NCI-H748 (cell line): ENCODE results near the gene ZNF365.
"Not testable (repeated sequence)": the region's sequence is repeated elsewhere in the genome, so short reads cannot be mapped to it uniquely, and the experiment has no call there.

Experiments
- DNase-seq: peaks from one replicate; lab custom pipeline; 2025; ENCODE audit not compliant: unreplicated experiment; lab: John Stamatoyannopoulos, UW

The ZNF365 gene

GRCh38 chr10:62376071-62377025 lies 2.2 kb downstream of the ZNF365 start:
- DNase-seq, result no peak

DNA sequence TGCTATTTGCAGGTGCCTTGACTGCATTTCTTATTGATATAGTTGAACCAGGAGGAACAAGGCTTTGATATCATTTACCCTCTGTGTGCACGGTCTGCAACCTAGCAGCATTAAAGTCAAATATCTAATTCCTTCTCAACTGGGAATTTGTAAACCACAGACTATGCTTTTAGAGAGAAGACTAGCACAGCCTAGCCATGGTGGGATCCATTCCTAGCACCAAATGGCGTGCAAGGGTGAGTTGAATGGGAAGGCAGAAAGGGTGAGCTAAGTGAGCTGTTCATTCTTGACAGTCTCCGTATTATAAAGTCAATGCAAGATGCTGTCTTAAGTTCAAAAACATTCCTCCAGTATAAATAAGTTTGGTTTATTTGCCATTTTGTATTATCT lies 2.9 kb downstream of the ZNF365 start:
- no peak for DNase-seq

DNA sequence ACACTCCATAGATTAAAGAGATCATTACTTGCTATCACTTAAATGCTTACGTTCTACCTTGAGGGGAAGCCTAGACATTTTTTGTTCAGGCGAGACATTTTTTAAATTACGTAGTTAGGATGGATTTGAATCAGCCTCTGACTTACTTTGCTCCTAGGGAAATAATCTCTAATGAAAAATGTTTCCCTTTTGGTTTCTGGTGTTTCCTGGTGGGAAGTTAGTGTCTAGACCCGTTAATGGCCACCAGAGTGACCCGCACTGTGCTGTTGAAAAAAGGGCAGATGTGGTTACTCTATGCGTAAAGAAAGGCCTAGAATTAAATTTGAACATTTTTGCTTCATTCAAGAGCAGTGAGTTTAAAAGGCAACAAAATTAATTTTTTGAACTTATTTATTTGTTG lies 3.8 kb downstream of the ZNF365 start:
- no peak for DNase-seq

- not testable (repeated sequence) for DNase-seq
Observed at GRCh38 chr10:62378877-62379276, 4.7 kb downstream of the ZNF365 start.

GRCh38 chr10:62379394-62379793 lies 5.2 kb downstream of the ZNF365 start:
- DNase-seq, result no peak

DNA sequence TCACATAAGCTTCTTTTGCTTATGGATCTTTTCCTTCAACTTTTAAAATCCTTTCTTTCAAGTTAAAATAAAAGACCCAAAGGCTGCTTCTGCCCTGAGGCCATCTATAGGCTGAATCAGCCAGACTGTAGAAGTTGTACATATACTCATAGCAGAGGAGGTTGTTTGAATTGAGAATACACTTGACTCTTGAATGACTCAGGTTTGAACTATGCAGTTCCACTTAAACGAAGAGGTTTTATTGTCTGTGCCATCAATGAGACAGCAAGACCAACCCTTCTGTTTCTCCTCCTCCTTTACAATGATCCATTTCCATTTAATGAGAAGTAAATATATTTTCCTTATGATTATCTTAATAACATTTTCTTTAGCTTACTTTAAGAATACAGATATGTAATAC lies 5.8 kb downstream of the ZNF365 start:
- DNase-seq, result peak; percentile 1

- DNase-seq, result no peak
Observed at GRCh38 chr10:62381385-62382102, 7.4 kb downstream of the ZNF365 start.

DNA sequence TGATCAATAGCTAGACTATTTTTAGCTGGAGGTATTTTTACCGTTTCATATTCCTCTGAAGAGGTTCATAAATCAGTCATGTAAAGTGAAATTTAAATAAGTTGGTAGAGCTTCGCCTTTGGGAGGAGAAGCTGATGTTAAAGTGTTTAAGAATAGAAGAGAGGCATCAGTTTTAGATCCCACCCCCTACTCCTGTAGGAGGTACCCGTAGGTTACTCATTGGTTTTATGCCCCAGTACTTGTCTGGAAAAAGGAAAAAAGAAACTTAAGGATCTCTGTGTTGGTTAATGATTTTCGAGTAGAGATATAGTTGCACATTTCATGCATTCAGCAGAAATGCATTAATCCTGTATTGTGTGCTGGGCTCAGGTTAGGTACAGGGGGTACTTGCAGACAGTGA lies 8.7 kb downstream of the ZNF365 start:
- DNase-seq, result no peak

DNA sequence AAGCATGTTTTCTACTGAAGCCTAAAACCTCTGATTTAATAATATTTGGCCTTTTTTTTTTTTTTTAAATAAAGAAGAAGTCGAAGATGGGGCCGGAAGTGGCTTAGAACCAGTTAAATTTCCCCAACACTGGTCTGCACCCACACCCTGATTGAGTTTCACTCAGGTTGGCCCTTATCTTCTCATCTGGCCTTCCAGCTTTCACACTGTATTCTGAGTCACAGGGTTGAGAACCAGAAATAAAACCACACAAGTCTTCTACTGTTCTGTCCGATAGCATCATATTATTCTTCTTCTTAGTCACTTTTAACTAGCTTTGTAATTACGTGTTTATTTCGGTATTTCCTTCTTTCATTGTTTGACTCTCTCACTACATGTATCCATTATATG lies 9.9 kb downstream of the ZNF365 start:
- DNase-seq, result no peak

DNA sequence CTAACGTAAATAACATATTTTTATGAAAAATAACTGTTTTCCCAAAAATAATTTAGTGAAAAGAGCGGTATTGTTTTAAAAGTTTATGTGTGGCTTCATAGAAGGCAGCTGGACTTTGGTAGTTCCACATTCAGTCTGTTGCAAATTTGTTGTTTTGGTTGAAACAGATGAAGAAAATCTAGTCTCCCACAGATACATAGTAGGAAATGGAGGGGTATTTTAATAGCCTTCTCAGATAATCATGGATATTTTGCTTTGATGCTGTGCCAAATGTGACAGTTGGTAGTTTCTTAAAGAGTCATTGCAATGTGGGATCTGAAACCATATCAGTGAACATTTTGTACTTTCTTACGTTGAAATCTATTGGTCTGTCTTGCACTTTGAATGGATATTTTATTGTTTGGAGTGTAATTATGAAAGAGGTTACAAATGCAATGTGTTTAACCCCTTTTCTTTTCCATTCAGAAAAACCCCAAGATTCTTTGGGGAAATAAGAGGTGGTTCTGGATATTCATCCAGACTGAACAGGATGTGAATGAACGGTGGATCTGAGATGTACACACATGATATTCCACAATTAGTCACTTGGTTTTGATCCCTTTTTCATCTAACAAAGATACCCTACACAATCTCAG lies 10.4 kb downstream of the ZNF365 start:
- DNase-seq, result no peak

DNA sequence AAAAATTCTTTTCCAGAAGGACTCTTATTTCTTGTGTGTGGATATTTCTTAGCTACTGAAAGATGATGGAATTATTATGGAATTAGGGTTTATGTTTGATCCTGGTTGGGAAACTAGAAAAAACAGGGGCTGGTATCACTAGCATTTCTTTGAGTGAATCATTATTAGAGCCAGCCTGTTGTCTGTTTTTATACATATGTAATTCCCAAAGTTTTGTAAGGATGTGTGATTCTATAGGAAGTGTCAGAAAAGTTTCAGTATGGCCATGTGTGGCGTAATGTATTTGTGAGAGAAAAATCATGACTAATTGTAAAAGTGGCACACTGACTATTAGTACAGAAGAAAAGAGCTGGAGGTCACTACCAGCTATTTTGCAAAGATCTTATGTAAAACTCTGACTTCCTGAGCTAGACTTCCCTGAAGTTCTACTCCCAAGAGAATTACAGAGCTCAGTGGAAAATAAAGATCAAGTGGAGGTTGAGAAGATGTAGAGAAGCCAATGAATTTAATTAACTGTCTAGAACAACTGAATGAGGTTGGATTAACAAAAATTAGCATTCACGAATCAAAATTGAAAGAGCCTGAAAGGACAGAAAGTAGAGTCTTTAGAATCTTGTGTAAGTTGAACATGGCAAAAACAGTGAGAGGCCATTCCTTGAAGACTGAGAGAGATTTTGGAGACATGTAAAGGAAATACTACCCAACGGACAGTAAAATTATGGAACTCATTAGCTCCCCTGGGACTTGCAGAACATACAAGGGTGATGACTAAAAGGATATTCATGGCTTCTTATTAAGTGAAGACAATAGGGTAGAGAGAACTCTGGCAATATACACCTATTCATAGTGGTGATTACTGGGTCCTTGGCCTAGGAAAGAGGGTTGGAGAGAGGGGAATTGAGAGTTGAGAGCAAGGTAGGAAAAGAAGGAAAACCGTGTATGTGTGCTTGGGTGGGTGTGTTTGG lies 12.5 kb downstream of the ZNF365 start:
- DNase-seq, result no peak

GRCh38 chr10:62388328-62388727 lies 14.2 kb downstream of the ZNF365 start:
- DNase-seq, result no peak

DNA sequence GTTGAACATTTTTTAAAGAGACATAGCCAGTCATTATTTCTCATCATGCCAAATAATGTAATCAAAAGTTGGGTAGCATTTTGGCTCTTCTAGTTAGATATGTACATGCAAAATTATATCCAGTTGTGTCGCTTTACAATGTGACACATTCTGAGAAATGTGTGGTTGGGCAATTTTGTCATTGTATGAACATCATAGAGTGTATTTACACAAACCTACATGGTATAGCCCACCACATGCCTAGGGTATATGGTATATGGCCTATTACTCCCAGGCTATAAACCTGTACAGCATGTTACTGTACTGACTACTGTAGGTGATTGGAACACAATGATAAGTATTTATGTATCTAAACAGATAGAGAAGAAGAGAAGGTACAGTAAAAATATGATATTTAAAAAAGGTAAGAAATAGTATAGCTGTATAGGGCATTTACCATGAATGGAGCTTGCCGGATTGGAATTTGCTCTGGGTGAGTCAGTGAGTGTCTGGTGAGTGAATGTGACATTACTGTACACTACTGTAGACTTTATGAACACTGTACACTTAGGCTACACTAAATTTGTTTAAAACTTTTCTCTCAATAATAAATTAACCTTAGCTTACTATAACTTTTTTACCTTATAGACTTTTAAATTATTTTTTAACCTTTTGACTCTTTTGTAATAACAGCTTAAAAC lies 16.5 kb downstream of the ZNF365 start:
- no peak for DNase-seq

- no peak for DNase-seq
Observed at GRCh38 chr10:62393237-62393636, 19.1 kb downstream of the ZNF365 start.

DNA sequence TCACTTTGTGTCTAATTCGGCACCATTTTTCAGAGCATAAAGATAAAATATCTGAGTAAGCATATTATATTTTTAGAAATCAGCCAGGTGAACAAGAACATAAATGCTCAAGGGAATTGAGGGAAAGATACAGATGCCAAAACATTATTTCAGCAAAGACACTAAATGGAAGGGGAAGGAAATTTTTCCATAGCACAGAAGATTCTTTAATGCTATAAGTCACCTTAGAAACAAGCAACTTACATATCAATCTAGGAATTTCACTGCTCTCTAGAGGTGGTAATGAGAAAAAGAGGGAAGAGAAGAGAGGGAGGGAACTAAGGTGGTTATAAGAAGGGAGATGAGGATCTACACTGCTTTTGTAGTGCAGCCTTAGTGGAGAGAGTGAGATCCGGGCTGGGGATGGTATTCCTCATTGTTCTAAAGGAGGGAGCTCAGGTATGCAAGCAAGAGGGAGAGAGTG lies 20.4 kb downstream of the ZNF365 start:
- DNase-seq, result no peak

- no peak for DNase-seq
Observed at GRCh38 chr10:62395892-62396291, 21.7 kb downstream of the ZNF365 start.

- DNase-seq, result no peak
Observed at GRCh38 chr10:62396864-62397263, 22.7 kb downstream of the ZNF365 start.

- DNase-seq, result no peak
Observed at GRCh38 chr10:62399211-62399610, 25.0 kb downstream of the ZNF365 start.

- DNase-seq, result no peak
Observed at GRCh38 chr10:62402508-62402907, 28.3 kb downstream of the ZNF365 start.

- not testable (repeated sequence) for DNase-seq
Observed at GRCh38 chr10:62410528-62410927, 36.4 kb downstream of the ZNF365 start.
